NB4 (cell line): ENCODE results near the gene ZNF618.

Source experiments
- CTCF ChIP-seq: IDR thresholded peaks from one replicate; pipeline ENCODE4 v1.5.1; 2012; ENCODE audit warnings: low read depth, low read length
- MYC ChIP-seq: IDR thresholded peaks from 2 replicates; pipeline ENCODE4 v1.6.1; 2011; ENCODE audit warnings: low read depth, low read length
- POLR2A ChIP-seq: IDR thresholded peaks from 2 replicates; pipeline ENCODE4 v1.6.1; 2011; ENCODE audit warnings: mild to moderate bottlenecking; ENCODE audit not compliant: insufficient read length; ENCODE audit errors: extremely low read depth
- TF ChIP-seq, protein P1 (sequence below): IDR thresholded peaks from 2 replicates; pipeline ENCODE4 v1.6.1; 2011; ENCODE audit warnings: low read depth, low read length

DNA sequence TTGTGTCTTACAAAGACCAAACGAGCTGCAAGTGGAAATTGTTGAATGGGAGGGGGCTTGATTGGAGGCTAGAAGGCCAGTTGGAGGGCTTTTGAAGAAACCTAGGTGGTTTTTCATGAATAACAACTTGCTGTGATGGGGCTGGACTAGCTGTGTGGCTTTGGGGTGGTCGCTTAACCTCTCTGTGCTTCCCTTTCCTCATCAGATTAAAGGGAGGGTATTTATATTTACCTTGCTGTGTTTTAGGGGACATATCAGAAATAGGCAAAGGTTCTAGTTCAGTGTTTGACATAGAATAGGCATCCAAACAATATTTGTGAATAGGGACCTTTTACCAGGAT is 74.9 kb downstream of the ZNF618 start:
- no peak for TF ChIP-seq CTCF
- TF ChIP-seq, protein P1, sequence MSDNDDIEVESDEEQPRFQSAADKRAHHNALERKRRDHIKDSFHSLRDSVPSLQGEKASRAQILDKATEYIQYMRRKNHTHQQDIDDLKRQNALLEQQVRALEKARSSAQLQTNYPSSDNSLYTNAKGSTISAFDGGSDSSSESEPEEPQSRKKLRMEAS, result no peak
- no peak for TF ChIP-seq POLR2A
- TF ChIP-seq MYC, result no peak
